HG03520 (cell line): ENCODE data around the gene COL4A3.
"Not testable (repeated sequence)": the region's sequence is repeated elsewhere in the genome, so short reads cannot be mapped to it uniquely, and the experiment has no call there.

Experiments used
- ATAC-seq: cut with Tn5 transposase; IDR thresholded peaks from one replicate; pipeline ENCODE4 v1.9.1; 2021; ENCODE audit warnings: mild to moderate bottlenecking, moderate library complexity; ENCODE audit not compliant: unreplicated experiment

Gene COL4A3

DNA sequence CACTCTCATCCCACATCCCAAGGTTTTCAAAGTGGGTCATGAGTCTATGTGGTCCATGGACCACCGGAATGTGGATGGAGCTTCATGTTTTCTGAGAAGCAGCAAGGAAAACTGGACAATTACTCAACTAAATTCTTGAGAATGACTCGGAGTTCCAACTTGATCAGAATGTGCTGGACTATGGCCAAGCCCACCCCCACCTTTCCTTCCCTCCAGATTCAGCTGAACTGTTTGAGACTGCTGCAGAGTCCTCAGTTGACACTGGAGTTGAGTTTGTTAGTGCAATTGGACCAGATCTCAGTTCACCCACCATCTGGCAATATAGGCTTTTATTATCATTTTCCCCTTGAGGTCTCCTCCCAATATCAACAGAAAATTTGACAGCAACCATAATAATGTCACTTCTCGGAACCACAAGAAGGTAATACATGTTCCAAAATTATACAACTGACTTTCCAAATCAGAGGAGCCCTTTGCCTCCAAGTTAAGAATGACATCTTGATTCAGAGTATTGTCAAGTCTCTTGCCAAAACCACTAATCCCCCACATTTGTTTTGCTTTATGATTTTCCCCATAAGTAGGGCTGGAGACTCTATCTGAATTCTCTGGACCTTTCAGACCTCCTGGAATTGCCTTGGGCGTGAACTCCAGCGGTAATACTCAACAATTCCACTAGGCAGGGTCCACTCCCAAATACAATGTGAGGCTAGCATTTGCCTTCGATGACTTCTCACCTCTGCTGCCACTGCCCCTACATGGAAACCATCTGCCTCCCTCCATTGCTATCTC lies 9.2 kb upstream of the COL4A3 start:
- no peak for ATAC-seq

DNA sequence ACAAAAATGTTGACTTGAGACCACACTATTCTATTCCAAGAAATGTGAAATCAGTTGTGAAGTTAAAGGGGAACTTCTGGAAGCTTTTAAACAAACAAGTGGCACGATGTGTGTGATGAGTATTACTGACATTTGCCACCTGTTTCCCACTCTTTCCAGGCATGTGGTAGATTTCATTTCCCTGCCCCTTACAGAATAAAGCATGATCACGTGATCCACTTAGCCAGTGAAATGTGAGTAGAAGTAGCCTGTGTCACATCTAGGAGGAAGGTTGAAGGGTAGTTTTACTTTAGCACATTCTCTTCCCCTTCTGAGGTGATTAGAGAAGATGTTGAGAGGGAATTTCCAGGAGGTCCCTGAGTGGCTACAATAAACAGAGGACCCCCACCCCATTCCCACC lies 4.3 kb upstream of the COL4A3 start:
- no peak for ATAC-seq

DNA sequence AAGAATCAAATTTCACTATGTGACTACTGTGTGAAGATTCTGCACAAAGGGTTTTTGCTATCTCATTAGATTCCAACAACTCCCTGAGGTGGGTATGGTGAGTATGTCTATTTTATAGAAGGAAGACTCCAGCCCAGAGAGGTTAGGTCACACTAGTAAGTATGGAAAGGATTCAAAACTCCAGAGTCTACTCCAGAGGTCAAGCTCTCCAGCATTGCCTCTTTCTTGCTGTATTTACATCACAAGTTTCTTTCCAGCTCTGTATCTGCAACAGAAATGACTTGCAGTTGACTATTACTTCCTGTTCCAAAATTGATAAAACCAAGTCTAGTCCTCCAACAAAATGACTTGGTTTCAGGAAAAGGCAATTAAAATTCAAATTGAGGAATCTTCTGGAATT lies 2.5 kb upstream of the COL4A3 start:
- ATAC-seq, result no peak

DNA sequence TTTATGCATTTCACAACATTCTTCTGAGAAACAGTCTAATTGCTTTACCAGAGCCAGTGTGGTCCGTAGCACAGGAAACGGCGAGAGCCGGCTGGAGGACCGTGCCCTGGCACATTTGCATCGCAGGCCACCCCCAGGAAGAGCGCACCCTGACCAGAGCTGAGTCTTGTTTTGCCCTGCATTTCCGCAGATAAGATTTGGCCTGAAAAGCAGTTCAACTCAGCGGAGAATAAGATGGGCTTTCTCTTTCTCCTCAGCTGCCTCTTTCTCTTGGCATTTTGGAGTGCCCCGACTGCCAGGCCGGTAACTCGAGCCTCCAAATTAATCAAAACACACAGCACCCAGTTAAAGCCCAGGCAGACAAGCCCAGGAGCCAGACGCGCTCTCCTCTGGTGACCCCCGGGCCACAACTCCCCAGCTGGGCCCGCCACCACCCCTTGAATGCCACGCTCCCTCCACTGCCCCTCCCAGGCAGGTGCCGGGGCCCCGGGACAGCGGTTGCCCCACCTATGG lies 883 bp upstream of the COL4A3 start:
- peak; percentile 65 for ATAC-seq

DNA sequence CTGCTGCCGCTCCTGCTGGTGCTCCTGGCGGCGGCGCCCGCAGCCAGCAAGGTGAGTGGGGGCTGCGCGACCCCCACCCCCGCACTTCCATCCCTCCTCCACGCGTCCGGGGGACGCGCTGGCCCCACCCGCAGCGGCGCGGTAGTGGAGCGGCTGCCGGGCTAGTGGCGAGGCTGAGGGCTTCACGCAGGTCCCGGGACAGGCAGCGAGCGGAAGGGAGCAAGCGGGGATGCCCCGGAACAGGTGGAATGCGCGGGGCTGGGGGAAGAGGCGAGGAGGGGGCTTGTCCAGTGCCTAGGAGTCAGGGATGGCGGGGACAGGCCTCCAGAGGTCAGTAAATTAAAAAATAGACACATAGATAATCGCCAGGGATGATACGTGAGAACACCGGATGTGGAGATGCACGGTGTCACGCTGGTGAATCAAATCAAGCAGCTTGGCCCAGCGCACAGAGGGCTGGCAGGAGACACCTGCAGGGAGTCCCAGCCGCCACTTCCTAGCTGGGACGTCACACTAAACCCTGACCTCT lies 403 bp downstream of the COL4A3 start:
- ATAC-seq, result peak; percentile 57

DNA sequence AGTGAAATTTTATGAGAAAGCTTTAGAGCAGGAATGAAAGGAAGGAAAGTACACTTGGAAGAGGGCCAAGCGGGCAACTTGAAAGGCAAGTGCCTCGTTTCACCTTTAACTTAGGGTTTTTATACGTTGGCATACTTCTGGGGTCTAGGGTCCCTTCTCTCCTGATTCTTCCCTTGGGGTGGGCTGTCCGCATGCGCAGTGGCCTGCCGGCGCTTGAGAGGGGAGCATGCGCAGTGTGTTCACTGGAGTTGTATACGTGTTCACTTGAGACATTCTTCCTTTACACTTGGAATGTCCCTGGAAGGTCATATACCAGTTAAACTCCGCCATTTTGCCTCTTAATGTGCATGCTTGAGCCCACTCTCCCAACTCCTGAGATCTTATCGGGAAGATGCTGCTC lies 7.4 kb downstream of the COL4A3 start:
- not testable (repeated sequence) for ATAC-seq

DNA sequence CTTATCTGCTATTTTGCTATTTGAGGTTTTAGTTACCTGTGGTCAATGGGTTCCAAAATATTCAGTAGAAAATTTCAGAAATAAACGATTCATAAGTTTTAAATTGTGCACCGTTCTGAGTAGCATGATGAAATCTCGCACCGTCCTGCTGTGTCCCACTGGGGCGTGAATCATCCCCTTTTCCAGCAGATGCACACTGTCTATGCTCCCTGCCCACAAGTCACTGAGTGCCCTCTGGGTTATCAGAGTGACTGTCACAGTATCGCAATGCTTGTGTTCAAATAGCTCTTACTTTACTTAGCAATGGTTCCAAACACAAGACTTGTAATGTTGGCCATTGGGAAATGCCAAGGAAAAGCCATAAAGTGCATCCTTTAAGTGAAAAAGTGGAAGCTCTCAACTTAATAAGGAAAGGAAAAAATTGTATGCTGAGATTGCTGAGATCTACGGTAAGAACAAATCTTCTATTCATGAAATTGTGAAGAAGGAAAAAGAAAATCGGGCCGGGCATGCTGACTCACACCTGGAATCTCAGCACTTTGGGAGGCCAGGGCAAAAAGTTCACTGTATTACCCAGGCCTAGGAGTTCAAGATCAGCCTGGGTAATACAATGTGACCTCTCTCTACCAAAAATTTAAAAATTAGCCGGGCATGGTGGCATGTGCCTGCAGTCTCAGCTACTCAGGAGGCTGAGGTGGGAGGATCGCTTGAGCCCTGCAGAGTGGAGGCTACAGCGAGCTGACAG lies 13.3 kb downstream of the COL4A3 start:
- ATAC-seq, result no peak

DNA sequence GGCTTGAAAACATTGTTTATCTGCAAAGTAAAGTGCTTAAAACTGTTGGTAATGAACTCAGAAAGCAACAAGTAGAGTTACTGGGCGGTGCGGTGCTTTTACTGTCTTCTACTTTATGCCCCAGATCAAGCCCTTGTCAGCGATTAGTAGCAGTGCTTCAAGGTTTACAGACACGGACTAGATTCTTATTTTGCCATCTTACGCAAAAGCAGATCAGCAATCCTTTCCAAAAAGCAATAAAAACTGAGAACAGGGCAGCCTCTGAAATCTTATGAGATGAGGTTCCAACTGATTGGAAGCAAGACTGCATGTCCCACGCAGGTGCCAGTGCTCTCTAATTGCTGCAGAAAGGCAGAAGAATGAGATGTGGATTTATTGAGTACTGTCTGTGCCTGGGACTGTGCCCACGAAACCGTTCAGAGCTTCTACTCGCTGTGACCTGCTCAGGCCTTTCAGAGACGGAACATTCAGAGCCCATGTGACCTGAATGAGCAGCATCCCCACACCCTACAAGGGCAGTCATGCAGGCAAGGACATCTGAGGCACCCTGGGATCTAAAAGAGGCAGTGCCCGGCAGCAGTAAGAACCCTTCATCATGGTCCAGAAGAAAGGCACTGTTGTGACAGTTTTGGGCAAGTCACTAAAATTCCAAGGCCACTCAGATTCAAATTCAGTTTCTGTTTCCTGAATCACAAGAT lies 15.7 kb downstream of the COL4A3 start:
- no peak for ATAC-seq

DNA sequence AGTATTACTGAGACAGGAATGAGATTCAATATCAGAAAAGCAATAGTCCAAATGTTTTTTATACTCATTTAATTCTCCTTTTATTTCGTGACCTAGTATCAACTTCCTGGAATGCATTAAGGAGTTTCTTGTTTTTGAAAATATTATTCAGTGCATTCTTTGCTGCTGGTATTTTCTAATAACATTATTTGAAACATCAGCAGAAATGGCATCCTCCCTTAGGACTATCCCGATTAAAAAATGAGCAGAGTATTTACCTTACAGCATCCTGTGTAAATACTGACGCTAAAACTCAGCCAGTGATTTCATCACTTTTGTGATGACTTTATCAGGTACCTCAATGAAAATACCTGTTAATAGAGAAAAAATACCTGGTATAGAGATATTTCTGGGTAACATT lies 16.3 kb downstream of the COL4A3 start:
- no peak for ATAC-seq

DNA sequence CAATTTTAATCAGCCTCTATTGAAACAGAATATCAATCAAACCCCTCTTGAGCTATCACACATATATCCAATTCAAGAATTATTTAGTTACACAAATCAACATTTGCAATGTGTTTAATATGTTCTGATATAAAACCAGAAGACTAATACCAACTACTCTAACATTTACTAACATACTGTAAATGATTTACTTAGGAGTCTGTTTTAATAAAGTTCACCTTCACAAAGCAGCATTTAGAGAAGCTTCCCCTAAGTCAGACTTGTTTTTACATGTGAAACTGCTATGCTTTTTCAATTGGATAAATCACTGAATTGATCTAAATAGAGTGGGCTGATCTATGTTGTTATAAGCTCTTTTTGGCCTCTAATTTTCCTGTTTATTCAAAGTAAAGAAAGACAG lies 18.3 kb downstream of the COL4A3 start:
- ATAC-seq, result no peak

DNA sequence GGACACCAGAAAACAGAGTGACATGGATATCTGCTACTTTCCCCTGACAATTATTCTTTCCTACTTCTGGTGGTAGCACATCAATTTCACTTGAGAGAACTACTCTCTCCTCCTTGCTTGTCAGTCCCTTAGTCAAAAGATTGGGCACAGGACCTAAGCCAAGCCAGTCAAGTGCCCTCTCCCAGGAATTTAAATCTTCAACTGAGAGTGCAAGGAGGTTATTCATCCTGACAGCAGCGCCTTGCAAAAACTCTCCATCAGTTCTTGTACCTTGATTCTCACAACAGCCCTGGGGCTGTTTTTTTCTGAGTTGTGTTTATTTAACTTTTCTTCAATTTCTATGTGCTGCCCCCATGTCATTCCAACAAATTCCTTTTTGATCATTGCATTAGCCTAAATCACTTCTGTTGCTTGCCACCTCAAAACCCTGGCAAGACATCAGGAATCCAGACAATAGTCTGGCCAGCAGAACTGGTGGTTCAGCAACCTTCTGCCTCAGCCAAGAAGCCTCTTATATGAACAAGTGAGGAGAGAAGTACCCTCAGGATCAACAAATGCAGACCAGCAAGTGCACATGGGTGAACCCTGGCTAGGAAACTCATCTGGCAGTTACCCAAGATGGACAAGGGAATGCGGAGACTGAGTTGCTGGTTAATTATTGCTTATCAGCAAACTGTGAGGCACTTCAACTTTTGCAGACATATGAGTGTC lies 19.4 kb downstream of the COL4A3 start:
- no peak for ATAC-seq

DNA sequence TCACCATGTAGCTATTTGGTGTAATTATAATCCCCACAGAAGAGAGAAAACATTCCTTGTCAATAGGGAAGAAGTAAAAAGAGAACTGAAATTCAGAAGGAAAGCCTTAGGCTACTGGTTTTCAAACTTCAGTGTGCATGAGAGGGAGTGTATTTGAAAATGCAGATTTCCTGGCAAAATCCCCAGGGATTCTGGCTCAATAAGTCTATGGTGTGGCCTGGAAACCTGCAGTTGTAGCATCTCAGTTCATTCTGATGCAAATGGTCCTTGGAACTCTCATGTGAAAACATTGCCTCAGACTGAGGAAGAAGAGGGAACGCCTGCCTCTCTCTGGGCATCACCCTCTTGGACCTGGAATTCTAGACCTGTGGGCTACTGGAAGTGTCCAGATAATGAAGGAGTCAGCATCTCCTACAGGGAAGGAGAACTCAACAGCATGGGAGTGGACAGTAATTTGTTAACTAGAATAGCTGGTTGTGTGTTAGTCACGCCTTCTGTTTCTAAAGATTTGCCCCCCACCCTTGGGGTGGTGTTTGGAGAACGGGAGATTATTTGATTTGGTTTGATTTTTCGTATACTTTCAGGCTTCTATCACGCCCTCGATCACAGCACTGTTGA lies 21.3 kb downstream of the COL4A3 start:
- ATAC-seq, result no peak

DNA sequence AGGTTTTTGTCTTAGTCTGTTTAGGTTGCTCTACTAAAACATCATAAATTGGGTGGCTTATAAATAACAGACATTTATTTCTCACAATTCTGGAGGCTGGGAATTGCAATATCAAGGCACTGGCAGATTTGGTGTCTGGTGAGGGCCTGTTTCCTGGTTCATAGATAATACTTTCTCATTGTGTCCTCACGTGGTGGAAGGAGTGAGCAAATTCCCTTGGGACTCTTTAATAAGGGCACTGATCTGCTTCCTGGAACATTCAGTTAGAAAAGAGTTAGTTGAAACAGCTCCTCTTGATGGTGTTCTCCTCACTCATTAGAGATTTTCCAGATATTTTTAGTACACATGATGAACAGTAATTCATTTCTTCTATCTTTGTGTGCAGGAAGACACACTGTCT lies 22.3 kb downstream of the COL4A3 start:
- ATAC-seq, result no peak

DNA sequence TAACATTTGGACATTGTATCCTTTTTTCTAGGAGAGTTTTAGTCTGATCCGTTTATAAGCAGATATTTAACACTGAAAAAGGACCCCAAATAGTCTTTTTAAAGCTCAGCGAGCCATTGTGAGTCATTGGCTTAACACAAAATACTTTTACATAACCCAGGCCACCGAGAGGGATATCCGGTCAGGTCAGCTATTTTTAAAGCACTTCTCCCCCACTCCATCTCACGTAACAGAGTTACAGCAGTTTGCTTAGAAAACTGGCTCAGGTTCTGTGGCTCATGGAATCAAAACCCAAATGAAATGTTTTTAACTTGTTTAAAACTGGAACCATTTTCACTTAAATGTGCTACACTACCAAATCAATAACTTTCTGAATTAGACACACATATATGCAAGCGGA lies 23.9 kb downstream of the COL4A3 start:
- ATAC-seq, result peak; percentile 71

DNA sequence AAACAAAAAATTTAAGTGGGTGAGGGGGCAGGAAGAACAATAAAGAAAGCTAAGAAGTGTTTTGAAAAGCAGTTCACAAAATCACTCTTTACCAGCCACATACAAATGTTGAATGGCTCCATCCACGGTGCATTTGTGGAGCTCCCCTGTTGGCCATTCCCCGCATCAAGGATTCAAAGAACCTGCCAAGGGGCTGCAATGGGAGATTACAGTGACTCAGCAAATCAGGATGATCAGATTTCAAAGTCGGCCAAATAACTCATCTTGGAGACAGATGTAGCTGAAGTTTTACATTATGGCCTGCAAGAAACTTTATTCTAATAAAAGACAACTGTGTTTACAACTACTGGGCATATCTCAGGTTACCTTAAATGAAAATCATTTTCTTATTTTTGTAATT lies 26.9 kb downstream of the COL4A3 start:
- ATAC-seq, result no peak

DNA sequence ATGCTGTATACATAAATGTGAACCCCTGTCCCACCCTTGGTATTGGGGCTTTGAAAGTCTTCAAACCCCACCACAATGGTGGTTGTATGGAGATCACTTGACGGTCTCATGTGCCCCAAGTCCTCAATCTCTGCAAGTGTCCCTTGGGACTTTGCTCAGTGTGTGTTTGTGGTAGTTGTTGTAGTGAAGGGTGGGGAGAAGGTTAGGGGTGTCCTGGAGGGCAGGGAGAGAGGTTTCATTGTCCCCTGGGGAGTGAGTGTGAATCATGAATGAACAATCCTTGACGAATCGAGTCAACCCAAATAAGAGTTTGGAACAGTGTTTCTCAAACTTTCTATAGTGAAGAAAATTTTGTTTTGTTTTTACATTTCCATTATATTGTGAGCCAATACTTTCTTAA lies 28.1 kb downstream of the COL4A3 start:
- no peak for ATAC-seq

DNA sequence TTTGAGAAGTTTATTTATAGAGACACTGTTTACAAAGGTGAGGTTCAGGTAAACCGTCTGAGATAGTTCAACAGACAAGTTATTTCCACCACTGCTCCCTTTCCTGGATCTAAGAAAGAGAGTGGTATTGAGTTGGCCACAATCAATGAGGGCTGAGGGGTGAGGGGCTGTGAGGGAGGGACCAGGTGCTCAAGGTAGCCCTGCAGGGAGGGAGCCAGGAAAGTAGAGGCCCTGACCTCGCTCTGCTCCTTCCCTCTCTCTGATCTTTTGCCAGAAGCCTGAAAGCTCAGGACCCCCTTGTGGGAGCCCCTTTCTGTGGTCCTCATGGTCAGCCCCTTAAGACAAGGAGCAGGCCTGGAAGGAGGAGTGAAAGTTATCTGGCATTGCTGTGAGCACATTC lies 29.8 kb downstream of the COL4A3 start:
- no peak for ATAC-seq

DNA sequence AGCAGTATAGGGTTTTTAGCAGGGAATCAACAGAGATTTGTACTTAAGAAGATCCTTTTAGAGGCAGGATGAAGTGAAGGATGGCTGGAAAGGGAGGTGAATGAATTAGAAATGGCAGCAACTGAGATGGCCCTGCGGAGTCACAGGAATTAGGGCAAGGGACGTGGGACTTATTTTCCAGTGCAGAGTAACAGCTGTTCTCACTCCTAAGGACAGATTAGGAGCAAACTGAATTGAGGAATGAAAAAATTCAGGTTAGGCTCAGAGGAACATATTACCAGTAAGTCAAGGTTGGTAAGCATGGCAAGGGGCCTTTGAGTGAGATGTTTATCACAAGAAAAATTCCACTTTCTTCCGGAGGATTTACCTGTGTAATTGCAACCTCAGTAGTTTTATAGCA lies 34.4 kb downstream of the COL4A3 start:
- ATAC-seq, result no peak

DNA sequence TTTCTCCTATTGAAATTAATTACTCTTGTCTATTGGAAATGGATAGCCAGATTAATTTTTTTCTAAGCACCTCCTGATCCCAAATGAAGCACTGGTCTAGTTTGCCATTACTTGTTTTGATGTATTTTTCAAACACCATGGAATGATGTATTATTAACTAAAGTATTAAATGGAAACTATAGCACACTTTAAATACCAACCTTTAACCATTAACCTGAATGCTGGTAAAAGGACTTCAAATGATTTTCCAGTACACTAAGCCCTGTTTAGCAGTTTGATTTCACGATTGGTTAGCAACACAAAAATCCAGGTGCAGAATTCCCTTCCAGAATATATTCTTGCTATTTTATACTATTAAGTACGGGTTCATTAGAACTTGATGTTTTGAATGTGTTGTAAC lies 37.3 kb downstream of the COL4A3 start:
- no peak for ATAC-seq

DNA sequence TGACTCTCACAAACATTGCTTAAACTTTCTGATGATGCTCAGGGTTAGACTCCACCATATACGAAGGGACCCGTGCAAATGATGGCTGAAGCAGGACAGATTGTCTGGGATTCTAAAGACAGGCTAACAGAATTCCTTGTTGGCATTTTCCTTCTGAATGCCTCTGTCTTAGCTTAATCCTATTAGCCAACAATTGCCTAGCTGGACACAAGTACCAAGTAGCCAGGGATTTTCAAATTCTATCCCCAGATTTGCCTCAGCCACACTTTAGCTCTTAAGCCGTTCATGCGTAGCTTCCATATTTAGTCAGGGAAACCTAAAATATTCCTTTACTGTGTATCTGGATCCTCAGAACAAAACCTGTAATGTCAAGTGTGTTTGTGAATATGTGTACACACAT lies 40.0 kb downstream of the COL4A3 start:
- no peak for ATAC-seq
